HepG2 (cell line): ENCODE measurements around the gene CNTROB. TPM values are rescaled to one million over a fixed set of nuclear protein-coding genes. Genes with fewer than 3 reads are reported as not detected.
A peak's percentile ranks its signal among the peaks of the same experiment; 100 is the strongest.

Experiments
- CBX5 ChIP-seq: sonication (generic); formaldehyde crosslinking; IDR thresholded peaks from 2 replicates; pipeline ENCODE4 v1.4.0; 2020; ENCODE audit warnings: missing genetic modification reagents, borderline replicate concordance
- HDAC1 ChIP-seq: sonication (generic); formaldehyde crosslinking; IDR thresholded peaks from 2 replicates; pipeline ENCODE4 v1.5.1; 2020; ENCODE audit warnings: mild to moderate bottlenecking, missing genetic modification reagents
- NRL ChIP-seq: sonication (generic); formaldehyde crosslinking; IDR thresholded peaks from 2 replicates; pipeline ENCODE4 v1.5.0; 2020; ENCODE audit warnings: missing genetic modification reagents, mild to moderate bottlenecking, moderate library complexity, borderline replicate concordance
- PHB2 ChIP-seq: fragments of 450-650 bp; IDR thresholded peaks from 2 replicates; pipeline ENCODE4 v1.6.1; 2018; ENCODE audit not compliant: partially characterized antibody
- SIN3B ChIP-seq: fragments of 150-350 bp; IDR thresholded peaks from 2 replicates; pipeline ENCODE4 v1.6.1; 2014; ENCODE audit warnings: low read length
- SP4 ChIP-seq: sonication (generic); formaldehyde crosslinking; IDR thresholded peaks from 2 replicates; pipeline ENCODE4 v1.8.1; 2023; ENCODE audit warnings: mild to moderate bottlenecking, missing genetic modification reagents
- TAF1 ChIP-seq: sonication (generic); formaldehyde crosslinking; IDR thresholded peaks from 2 replicates; pipeline ENCODE4 v1.4.0; 2020; ENCODE audit warnings: missing genetic modification reagents
- TBL1XR1 ChIP-seq: fragments of 150-350 bp; IDR thresholded peaks from 2 replicates; pipeline ENCODE4 v1.6.1; 2014; ENCODE audit warnings: borderline replicate concordance, low read length; ENCODE audit not compliant: partially characterized antibody
- WIZ ChIP-seq: sonication (generic); formaldehyde crosslinking; IDR thresholded peaks from 2 replicates; pipeline ENCODE4 v1.5.1; 2020; ENCODE audit warnings: mild to moderate bottlenecking, missing genetic modification reagents
- ZBED4 ChIP-seq: sonication (generic); formaldehyde crosslinking; IDR thresholded peaks from 2 replicates; pipeline ENCODE4 v1.4.0; 2020; ENCODE audit warnings: missing genetic modification reagents, borderline replicate concordance
- ZNF256 ChIP-seq: sonication (generic); formaldehyde crosslinking; conservative IDR thresholded peaks from 2 replicates; pipeline ENCODE4 v1.4.0; 2020; ENCODE audit warnings: missing genetic modification reagents
- ZNF879 ChIP-seq: sonication (generic); formaldehyde crosslinking; IDR thresholded peaks from 2 replicates; pipeline ENCODE4 v1.8.1; 2023; ENCODE audit warnings: missing genetic modification reagents
- polyA plus RNA-seq, 8 experiments: library from polyadenylated mRNA; depleted of rRNA in 3 of 8; stranded (reverse) in 7 of 8; unstranded in 1 of 8; fragments of >200 nt; fragmentation: Illumina TruSeq in 4 of 8; extraction: Trizol in 4 of 8; gene quantifications; 2 replicates each; pipeline versions ENCODE4 v1.2.1 to v1.2.3, GENCODE V29; 2011 to 2016; ENCODE audit warnings: low read depth in 4 of 8, missing spikeins in 1 of 8, mixed read lengths in 1 of 8; ENCODE audit not compliant: insufficient read depth in 1 of 8
- total RNA-seq, 5 experiments: library from RNA; depleted of rRNA; stranded (reverse); fragments of >200 nt; fragmentation: Illumina TruSeq; extraction: Trizol; gene quantifications; 2 replicates each; pipeline ENCODE4 v1.2.3, GENCODE V29; 2016; ENCODE audit warnings: low read depth in 1 of 5
- TF ChIP-seq, protein P1 (sequence below): sonication (generic); formaldehyde crosslinking; IDR thresholded peaks from 2 replicates; pipeline ENCODE4 v1.5.0; 2020; ENCODE audit warnings: mild to moderate bottlenecking, missing genetic modification reagents
- TF ChIP-seq, protein P2 (sequence below): sonication (generic); formaldehyde crosslinking; IDR thresholded peaks from 2 replicates; pipeline ENCODE4 v1.4.0; 2020; ENCODE audit warnings: missing genetic modification reagents
- TF ChIP-seq, protein P3 (sequence below): sonication (generic); formaldehyde crosslinking; IDR thresholded peaks from 2 replicates; pipeline ENCODE4 v1.4.0; 2020; ENCODE audit warnings: missing genetic modification reagents; ENCODE audit errors: not compliant biosample characterization
- TF ChIP-seq, protein P4 (sequence below): sonication (generic); formaldehyde crosslinking; conservative IDR thresholded peaks from 2 replicates; pipeline ENCODE4 v1.4.0; 2020; ENCODE audit warnings: missing genetic modification reagents

CNTROB gene
- total and polyA plus RNA-seq, 2 of the 13 experiments (the other 11 are each of a cell fraction or from before 2014, with no cell fraction given), result 21.2 to 24.1 TPM

GRCh38 chr17:7915611-7916384 is 16.2 kb upstream of the CNTROB start, which contains the start of gene RNF227 (continued):
- 0 out of 2 replicates have a peak, but pooled peaks have one; percentile 26 for TF ChIP-seq ZBED4 (CRISPR knock-in tag)
- TF ChIP-seq, protein P1, sequence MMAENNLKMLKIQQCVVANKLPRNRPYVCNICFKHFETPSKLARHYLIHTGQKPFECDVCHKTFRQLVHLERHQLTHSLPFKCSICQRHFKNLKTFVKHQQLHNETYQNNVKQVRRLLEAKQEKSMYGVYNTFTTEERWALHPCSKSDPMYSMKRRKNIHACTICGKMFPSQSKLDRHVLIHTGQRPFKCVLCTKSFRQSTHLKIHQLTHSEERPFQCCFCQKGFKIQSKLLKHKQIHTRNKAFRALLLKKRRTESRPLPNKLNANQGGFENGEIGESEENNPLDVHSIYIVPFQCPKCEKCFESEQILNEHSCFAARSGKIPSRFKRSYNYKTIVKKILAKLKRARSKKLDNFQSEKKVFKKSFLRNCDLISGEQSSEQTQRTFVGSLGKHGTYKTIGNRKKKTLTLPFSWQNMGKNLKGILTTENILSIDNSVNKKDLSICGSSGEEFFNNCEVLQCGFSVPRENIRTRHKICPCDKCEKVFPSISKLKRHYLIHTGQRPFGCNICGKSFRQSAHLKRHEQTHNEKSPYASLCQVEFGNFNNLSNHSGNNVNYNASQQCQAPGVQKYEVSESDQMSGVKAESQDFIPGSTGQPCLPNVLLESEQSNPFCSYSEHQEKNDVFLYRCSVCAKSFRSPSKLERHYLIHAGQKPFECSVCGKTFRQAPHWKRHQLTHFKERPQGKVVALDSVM (CRISPR knock-in tag), result no peak
- no peak for TF ChIP-seq PHB2
- TF ChIP-seq HDAC1, result no peak; the same call in 1 of the 2 replicates
- peak; percentile 81 for TF ChIP-seq CBX5 (CRISPR knock-in tag)
- 0 out of 2 replicates have a peak, but pooled peaks have one; percentile 78 for TF ChIP-seq ZNF256
- TF ChIP-seq WIZ, result peak; percentile 40; the same call in 1 of the 2 replicates
- TF ChIP-seq, protein P2, sequence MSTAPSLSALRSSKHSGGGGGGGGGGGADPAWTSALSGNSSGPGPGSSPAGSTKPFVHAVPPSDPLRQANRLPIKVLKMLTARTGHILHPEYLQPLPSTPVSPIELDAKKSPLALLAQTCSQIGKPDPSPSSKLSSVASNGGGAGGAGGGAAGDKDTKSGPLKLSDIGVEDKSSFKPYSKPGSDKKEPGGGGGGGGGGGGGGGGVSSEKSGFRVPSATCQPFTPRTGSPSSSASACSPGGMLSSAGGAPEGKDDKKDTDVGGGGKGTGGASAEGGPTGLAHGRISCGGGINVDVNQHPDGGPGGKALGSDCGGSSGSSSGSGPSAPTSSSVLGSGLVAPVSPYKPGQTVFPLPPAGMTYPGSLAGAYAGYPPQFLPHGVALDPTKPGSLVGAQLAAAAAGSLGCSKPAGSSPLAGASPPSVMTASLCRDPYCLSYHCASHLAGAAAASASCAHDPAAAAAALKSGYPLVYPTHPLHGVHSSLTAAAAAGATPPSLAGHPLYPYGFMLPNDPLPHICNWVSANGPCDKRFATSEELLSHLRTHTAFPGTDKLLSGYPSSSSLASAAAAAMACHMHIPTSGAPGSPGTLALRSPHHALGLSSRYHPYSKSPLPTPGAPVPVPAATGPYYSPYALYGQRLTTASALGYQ (CRISPR knock-in tag), result 0 out of 2 replicates have a peak, but pooled peaks have one; percentile 43
- TF ChIP-seq, protein P3, sequence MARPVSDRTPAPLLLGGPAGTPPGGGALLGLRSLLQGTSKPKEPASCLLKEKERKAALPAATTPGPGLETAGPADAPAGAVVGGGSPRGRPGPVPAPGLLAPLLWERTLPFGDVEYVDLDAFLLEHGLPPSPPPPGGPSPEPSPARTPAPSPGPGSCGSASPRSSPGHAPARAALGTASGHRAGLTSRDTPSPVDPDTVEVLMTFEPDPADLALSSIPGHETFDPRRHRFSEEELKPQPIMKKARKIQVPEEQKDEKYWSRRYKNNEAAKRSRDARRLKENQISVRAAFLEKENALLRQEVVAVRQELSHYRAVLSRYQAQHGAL (CRISPR knock-in tag), result no peak
- TF ChIP-seq, protein P4, sequence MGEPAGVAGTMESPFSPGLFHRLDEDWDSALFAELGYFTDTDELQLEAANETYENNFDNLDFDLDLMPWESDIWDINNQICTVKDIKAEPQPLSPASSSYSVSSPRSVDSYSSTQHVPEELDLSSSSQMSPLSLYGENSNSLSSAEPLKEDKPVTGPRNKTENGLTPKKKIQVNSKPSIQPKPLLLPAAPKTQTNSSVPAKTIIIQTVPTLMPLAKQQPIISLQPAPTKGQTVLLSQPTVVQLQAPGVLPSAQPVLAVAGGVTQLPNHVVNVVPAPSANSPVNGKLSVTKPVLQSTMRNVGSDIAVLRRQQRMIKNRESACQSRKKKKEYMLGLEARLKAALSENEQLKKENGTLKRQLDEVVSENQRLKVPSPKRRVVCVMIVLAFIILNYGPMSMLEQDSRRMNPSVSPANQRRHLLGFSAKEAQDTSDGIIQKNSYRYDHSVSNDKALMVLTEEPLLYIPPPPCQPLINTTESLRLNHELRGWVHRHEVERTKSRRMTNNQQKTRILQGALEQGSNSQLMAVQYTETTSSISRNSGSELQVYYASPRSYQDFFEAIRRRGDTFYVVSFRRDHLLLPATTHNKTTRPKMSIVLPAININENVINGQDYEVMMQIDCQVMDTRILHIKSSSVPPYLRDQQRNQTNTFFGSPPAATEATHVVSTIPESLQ (CRISPR knock-in tag), result no peak
- TF ChIP-seq TBL1XR1, result no peak
- no peak for TF ChIP-seq SIN3B
- TF ChIP-seq SP4, result peak; percentile 67
- TF ChIP-seq NRL (CRISPR knock-in tag), result peak; percentile 61; the same call in 1 of the 2 replicates
- peak; percentile 93 for TF ChIP-seq ZNF879 (CRISPR knock-in tag)
- TF ChIP-seq TAF1, result 0 out of 2 replicates have a peak, but pooled peaks have one; percentile 26
